ENCODE measurements around the gene SNX9. TPM values are rescaled to one million over a fixed set of nuclear protein-coding genes. Genes with fewer than 3 reads are reported as not detected.

Gene SNX9
- total and polyA plus RNA-seq, 10 of the 15 experiments (the other 5 are each of a cell fraction or from before 2014, with no cell fraction given) = 0.03 to 2.0 (median 0.37) TPM

DNA sequence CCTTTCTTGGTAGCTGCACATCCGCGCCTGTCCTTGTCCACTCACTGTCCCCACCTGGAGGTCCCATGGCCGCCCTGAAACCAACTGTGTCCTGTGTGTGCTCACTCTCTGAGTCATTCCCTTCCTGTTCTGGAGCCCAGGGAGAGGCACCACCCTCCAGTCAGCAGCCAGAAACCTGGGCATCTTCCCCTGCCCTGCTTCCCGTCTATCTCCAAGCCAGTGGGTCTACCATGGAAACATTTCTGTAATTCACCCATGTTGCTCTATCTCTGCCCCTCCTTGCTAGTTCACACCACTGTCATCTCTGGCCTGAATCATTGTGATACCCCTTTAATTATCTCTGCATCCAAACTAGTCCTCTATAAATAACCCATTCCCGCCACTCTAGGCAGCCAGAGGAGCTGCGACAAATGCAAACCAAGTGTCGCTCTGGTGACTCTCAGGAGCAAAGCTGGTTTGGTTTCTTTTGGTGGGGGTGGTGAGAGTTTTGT, 129.9 kb downstream of the SNX9 start (continued):
- TF ChIP-seq, protein P1, sequence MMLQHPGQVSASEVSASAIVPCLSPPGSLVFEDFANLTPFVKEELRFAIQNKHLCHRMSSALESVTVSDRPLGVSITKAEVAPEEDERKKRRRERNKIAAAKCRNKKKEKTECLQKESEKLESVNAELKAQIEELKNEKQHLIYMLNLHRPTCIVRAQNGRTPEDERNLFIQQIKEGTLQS (IDR thresholded peaks at IDR 0.05; ENCODE audit: borderline replicate concordance, extremely low read depth, low read depth, low read length) = no peak
- no peak for TF ChIP-seq CEBPB (IDR thresholded peaks at IDR 0.05; ENCODE audit: borderline replicate concordance in 1 of 2, low read depth in 2 of 2, low read length in 2 of 2)
- TF ChIP-seq NFYB (IDR thresholded peaks at IDR 0.05; ENCODE audit: insufficient read depth, low read depth, low read length) = no peak
- no peak for TF ChIP-seq SREBF2 (IDR thresholded peaks at IDR 0.05; ENCODE audit: low read length)

- no peak for FAIRE-seq
- RAD21 ChIA-PET (ENCODE audit: unreplicated experiment) = no interaction called here
- no peaks in the 10 kb centered on the region for H3K4me1 ChIP-seq (ENCODE audit: control insufficient read depth, insufficient read depth, low read length)
- no peak overlapping the region for H3K4me2 ChIP-seq (ENCODE audit: control insufficient read depth, insufficient read depth)
- no peak for ATAC-seq
- H3K9ac ChIP-seq (ENCODE audit: control insufficient read depth, insufficient read depth, low read length) = no peak overlapping the region
- in situ Hi-C loops (cut with MboI) (no loop called here), intact Hi-C loops (cut with micrococcal nuclease; ENCODE audit: unreplicated experiment) (no loop called here)
- no peak overlapping the region for H3K4me3 ChIP-seq
- 43% methylated on average over 7 of the region's 7 CpGs for WGBS (ENCODE audit: insufficient coverage, insufficient replicate concordance, low lambda C conversion rate, missing lambda C conversion rate)
- H3K27ac ChIP-seq (ENCODE audit: control insufficient read depth, insufficient read depth) = no peak overlapping the region
- H2AFZ ChIP-seq (ENCODE audit: control insufficient read depth, low read depth, low read length) = no peak overlapping the region
- no peaks in the 10 kb centered on the region for H3K36me3 ChIP-seq (ENCODE audit: control insufficient read depth in 2 of 2, insufficient read depth in 2 of 2, low read length in 1 of 2)
- H3K9me3 ChIP-seq (replicated peaks; ENCODE audit: control insufficient read depth, insufficient read depth, low read length) = peaks cover 3% of the 10 kb centered on the region; the same call in 2 of the 3 replicates
- BruUV-seq (replicated peaks) = no TSS peak
- POLR2A ChIA-PET = no interaction called here
- H3K27me3 ChIP-seq (replicated peaks in 1 of 2; ENCODE audit: control insufficient read depth in 2 of 2, insufficient read depth in 2 of 2, low read length in 1 of 2) = no peaks in the 10 kb centered on the region
- H4K20me1 ChIP-seq (ENCODE audit: control insufficient read depth, insufficient read depth) = no peaks in the 10 kb centered on the region
- DNase-seq (ENCODE audit: low read depth, low spot score) = no peak
- no peaks in the 10 kb centered on the region for H3K79me2 ChIP-seq (ENCODE audit: control insufficient read depth, insufficient read depth, low read length)
- TF ChIP-seq NBN (IDR thresholded peaks at IDR 0.05) (no peak), NKRF (conservative IDR thresholded peaks at IDR 0.05) (no peak), BACH1 (IDR thresholded peaks at IDR 0.05; ENCODE audit: borderline replicate concordance) (no peak), HDGF (IDR thresholded peaks at IDR 0.05) (no peak)
- CTCF ChIA-PET = interaction anchor here (1.1 kb wide), 1 partner anchor 119 kb away, joined by 4 read pairs; no protein-coding TSS in a partner anchor
- SMC1A ChIA-PET (ENCODE audit: uncharacterized antibody, unreplicated experiment) = no interaction called here
Measured at GRCh38 chr6:157953580-157954091, 130.6 kb downstream of the SNX9 start.
